Coronary artery (tissue), 2 donors: Measurements from ENCODE around the gene BMPR1A.
A peak's percentile ranks its signal among the peaks of the same experiment; 100 is the strongest.
"Not testable (repeated sequence)": the region's sequence is repeated elsewhere in the genome, so short reads cannot be mapped to it uniquely, and the experiment has no call there.

ENCODE experiments used
- DNase-seq: peaks from one replicate; pipeline ENCODE4 v3.0.0-alpha.2; 2017; ENCODE audit warnings: low spot score
- H3K27ac ChIP-seq, 2 donors: fragments of 200-600 bp; sonication (generic); one replicate each; pipeline ENCODE4 v1.5.1; 2016 to 2019
- H3K4me3 ChIP-seq: fragments of 200-600 bp; sonication (generic); 2 replicates; pipeline ENCODE4 v1.5.1; 2016; ENCODE audit warnings: mild to moderate bottlenecking, moderate library complexity
- CTCF ChIP-seq: fragments of 200-600 bp; sonication (generic); IDR thresholded peaks from one replicate; pipeline ENCODE4 v1.5.1; 2019; ENCODE audit warnings: antibody characterized with exemption

The BMPR1A gene

GRCh38 chr10:86914734-86915133 lies 158.3 kb downstream of the BMPR1A start:
- DNase-seq = no peak
- H3K27ac ChIP-seq = no peak overlapping the region
- no peak overlapping the region for H3K4me3 ChIP-seq
- no peak for TF ChIP-seq CTCF

GRCh38 chr10:86918022-86918471 lies 161.6 kb downstream of the BMPR1A start:
- TF ChIP-seq CTCF = no peak
- no peak overlapping the region for H3K4me3 ChIP-seq
- peak overlapping the region; percentile 44 to 47 for H3K27ac ChIP-seq
- no peak for DNase-seq

- Histone ChIP-seq H3K4me3 (no peak overlapping the region), H3K27ac (peak overlapping the region in 1 of 2 donors; percentile 44)
- DNase-seq = no peak
- no peak for TF ChIP-seq CTCF
These were observed 166.1 kb downstream of the BMPR1A start for GRCh38 chr10:86922553-86922961.

- H3K4me3 ChIP-seq = no peak overlapping the region
- TF ChIP-seq CTCF = no peak
- no peak overlapping the region for H3K27ac ChIP-seq
- DNase-seq = peak; percentile 40
These were observed 173.3 kb downstream of the BMPR1A start for GRCh38 chr10:86929468-86930380.

- Histone ChIP-seq H3K4me3 (no peak overlapping the region), H3K27ac (peak overlapping the region in 1 of 2 donors; percentile 48)
- DNase-seq = no peak
- no peak for TF ChIP-seq CTCF
These were observed 175.5 kb downstream of the BMPR1A start for GRCh38 chr10:86931872-86932271.

GRCh38 chr10:86932674-86933073 lies 176.3 kb downstream of the BMPR1A start:
- peak overlapping the region in 1 of 2 donors; percentile 48 for H3K27ac ChIP-seq
- TF ChIP-seq CTCF = no peak
- peak; percentile 41 for DNase-seq
- no peak overlapping the region for H3K4me3 ChIP-seq

- DNase-seq = peak; percentile 33
- not testable (repeated sequence) for H3K4me3 ChIP-seq, H3K27ac ChIP-seq
These were observed 177.8 kb downstream of the BMPR1A start for GRCh38 chr10:86934162-86934711.
